ENCODE data around the gene MADD.
"Not testable (repeated sequence)": the region's sequence is repeated elsewhere in the genome, so short reads cannot be mapped to it uniquely, and the experiment has no call there.

The MADD gene

DNA sequence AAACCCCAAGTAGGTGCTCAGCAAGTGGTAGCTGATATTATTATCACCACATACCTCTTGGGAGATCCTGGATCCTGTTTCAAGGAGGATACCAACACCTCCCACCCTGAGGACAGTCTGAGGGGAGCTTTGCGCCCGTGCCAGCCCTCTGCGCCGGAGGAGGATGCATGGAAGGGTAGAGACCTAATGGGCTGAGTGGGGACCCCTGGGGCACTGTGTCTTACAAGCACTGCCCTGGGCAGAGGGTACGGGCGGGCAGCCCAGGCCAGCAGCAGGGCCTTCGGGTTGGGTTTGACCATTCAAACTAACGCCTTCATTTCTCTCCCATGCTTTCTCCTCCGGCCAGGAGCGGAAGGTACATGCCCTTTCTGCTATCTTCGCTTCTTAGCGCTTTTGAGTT lies 56.3 kb downstream of the MADD start:
- no peak for DNase-seq

DNA sequence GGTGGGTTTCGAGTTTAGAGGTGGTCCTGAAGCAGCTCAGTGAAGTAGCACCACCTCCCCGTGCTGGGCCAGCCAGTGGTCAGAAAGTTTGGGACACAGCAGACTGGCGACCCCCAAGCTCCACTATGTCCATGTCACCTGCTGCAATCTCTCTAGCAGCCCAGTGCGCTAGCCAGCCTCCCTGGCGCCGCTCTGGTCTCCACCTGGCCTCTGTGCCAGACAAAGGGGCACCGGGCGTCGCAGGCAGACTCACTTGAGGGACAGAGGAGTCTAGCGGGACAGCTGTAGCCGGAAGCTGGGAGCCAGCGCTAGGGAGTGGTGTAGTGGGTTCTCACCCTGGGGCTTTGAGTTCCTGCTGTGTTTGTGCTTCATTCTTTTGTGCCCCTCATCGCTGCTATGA lies 57.1 kb downstream of the MADD start:
- DNase-seq, result no peak

DNA sequence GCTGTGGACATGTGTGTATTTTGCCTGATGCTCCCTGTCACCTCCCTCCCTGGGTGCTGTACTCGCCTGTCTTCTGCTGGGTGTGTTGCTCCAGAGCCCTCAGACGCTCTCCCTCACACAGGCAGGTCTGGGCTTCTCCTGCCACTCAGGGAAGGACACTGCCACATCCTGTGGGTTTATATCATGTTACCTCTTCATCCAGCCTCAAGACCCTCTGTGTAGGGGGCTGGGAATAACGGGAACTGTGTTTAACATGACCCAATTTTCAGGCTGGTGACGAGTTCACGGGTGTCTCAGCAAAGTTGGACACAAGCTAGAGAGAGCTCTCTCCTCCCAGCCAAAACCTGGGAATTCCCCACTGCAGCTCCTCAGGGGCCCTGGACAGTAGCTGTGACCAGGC lies 58.0 kb downstream of the MADD start:
- no peak for DNase-seq

DNA sequence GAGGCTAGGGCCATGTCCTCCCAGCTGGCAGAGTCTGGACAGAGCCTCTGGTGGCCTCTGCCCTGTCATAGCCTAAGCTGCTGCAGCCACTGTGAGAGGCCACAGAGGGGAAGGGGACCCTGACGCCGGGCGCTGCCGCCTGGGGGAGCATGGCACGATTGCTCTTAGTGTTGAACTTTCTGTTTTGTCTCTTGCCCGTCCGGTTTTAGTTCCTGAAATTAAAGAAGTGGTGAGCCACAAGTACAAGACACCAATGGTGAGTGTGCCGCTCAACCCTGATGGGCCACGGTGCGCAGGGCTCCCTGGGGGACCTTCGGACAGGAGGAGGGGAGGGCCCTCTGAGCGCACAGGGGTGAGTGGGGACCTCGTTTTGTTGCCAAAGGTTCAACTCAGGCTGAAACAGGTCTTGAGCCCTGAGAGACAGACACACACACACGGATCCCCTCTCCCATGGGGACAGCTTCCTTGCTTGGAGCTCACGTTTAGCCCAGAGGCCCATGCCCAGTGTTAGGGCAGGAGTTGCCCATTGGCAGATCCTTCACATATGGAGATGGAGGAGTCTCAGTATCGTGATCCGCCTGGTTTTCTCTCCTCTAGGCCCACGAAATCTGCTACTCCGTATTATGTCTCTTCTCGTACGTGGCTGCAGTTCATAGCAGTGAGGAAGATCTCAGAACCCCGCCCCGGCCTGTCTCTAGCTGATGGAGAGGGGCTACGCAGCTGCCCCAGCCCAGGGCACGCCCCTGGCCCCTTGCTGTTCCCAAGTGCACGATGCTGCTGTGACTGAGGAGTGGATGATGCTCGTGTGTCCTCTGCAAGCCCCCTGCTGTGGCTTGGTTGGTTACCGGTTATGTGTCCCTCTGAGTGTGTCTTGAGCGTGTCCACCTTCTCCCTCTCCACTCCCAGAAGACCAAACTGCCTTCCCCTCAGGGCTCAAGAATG lies 58.8 kb downstream of the MADD start:
- no peak for DNase-seq

DNA sequence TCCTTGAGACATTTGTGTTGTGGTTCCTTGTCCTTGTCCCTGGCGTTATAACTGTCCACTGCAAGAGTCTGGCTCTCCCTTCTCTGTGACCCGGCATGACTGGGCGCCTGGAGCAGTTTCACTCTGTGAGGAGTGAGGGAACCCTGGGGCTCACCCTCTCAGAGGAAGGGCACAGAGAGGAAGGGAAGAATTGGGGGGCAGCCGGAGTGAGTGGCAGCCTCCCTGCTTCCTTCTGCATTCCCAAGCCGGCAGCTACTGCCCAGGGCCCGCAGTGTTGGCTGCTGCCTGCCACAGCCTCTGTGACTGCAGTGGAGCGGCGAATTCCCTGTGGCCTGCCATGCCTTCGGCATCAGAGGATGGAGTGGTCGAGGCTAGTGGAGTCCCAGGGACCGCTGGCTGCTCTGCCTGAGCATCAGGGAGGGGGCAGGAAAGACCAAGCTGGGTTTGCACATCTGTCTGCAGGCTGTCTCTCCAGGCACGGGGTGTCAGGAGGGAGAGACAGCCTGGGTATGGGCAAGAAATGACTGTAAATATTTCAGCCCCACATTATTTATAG lies 59.6 kb downstream of the MADD start:
- DNase-seq, result no peak

DNA sequence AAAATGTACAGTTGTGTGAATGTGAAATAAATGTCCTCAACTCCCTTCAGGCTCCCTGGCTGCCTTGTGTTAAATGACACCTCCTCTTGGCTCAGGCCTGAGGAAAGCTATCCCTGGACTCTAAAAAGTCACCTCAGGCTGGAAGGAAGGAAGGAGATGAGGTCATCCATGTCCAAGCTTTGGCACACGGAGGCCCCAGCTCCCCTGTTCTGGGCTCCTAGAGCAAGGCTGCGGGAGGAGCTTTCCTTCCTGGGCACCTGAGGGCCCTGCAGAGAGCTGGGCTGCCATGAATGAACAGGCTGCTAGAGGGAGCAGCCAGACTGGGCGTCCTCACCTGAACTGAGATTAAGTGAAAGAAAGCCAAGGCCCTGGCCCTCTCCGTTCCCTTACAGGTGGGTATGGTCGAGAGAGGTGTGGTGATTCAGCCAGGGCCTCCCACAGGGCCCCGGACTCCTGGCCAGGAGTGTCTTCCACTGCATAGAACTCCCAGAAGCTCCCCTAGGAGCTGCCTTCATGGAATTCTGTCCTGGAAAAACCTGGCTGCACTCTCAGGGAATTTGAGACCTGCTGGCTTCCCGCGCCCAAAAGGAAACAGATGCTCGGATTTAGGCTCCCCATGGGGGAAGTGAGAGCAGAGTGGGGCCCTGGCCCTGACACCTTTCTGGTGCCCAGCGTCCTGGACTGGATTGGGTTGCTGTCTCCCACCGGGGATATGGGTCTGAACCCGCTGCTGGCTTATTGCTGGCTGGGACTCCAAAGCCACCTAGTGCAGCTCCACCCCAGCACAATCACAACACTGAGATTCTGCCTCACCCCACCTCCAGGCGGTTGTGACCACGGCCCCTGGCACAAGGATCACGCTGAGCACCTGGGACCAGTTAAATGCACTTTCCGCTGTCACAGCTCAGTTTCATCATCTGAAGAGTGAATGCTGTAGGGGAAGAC lies 60.3 kb downstream of the MADD start:
- DNase-seq, result no peak

DNA sequence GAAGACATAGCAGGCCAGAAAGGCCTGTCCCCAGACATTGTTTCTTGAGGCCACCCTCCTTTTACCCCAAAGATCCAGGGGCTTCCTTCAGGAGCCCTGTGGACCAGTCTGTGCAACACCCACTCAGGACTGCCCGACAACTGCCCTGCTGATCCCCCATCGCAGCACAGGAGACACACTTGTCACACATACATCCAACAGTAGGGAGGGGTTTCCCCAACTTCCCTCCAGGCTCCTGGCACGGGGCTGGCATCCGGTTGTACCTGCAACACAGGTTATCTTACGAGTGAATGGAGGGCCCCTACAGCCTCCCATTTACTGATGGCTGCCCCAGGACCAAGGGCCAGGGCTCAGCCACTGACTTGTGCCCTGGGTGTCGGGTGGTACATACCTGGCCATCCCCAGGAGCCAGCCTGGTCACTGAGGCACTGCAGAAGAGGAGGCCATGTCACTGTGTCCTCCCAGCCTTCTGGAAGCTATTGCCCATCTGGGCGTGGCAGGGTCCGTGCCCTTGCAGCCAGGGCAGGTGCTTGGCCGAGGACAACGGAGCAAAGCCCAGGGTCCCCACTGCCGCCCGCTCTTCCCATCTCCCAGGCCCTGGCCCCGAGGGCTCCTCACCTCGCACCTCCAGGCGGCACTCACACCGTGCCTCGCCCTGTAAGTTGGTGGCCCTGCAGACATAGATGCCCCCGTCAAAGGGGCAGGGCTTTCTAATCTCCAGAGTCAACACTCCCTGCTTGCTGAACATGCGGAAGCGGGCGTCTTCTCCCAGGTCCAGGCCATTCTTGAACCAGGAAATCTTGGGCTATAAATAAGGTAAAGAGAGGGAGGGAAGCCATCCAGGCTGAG lies 61.7 kb downstream of the MADD start:
- DNase-seq, result no peak

DNA sequence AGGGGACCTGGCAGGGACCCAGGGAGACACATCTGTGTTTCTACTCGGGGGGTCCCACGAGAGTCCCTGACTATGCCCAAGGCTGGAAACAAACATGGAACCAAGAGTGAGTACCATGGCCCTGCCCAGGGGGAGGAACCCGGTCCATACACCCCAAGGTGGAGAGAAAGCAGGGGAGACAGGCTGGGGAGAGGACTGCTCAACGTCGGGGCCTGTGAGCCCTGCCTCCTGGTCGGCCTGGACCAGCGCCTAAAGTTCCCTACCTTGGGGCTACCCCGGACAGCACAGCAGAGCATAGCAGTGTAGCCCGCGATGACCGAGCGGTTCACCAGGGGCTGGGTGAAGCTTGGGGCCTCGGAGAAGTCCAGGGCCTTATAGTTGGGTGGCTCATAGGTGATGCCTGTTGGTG lies 62.4 kb downstream of the MADD start:
- DNase-seq, result no peak

DNA sequence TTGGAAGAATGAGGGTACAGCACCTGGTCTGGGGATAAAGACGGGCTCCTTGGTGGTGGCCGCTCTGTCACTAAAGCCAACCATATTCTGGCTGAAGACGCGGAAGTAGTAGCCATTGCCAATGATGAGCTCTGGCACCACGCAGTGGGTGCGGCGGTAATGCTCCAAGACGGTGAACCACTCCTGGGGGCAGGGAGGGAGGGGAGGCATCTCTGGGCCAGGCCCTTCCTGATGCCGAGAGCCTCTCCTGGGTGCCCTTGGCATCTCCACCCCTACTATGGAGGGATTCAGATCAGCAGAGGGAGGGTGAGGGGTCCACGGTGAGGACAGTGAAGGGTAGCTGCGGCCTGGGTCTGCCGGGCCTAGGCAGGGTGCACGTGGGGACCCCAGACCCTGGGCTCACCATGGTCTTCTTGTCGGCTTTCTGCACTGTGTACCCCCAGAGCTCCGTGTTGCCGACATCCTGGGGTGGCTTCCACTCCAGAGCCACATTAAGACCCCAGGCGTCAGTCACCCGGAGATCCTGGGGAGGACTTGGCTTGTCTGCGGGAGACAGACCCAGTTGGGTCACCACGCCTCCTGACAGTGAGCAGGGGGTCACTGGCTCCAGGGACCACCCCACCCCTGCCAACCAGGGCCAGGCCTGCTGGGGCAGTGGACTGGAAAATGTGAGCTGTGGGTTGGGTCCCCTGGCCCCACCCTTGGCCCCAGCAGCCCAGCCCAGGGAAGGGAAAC lies 63.0 kb downstream of the MADD start:
- no peak for DNase-seq

DNA sequence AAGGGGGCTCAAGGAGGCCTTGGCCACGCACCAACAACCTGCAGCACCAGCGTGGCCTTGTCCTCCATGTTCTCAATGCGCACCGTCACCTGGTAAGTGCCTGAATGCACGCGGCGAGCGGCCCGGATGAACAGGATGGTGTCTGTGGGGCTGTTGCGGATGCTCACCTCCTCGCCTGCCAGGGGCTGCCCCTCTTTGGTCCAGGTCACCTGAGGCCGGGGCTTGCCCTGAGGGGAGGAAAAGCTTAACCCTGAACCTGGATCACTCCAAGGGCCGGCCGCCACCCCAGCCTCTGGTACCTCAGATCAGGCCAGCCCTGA lies 63.6 kb downstream of the MADD start:
- no peak for DNase-seq

DNA sequence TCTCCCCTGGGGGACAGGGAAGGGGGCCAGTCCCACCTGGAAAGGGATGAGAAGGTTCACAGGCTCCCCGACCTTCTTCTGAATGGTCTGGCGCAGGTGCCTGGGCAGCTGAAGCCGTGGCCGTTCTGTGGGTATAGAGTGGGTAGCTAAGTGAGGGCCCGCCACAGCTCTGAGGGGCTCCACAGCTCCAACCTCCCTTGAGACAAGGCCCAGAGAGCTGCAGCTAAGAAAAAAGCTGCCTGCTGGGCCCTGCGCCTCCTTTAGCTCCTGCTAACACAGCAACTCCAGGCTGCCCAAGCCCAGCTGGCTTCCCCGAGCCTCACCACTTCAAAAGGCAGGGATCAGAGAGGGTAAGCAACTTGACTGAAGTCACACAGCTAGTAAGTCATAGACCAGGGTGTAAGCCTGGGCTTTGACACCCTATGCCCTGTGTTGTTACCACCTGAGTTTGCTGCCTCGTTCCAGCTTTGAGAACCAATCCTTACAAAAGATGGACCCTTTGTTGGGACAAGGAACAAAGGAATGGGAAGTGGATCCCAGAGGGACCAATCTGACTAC lies 64.0 kb downstream of the MADD start:
- DNase-seq, result no peak

DNA sequence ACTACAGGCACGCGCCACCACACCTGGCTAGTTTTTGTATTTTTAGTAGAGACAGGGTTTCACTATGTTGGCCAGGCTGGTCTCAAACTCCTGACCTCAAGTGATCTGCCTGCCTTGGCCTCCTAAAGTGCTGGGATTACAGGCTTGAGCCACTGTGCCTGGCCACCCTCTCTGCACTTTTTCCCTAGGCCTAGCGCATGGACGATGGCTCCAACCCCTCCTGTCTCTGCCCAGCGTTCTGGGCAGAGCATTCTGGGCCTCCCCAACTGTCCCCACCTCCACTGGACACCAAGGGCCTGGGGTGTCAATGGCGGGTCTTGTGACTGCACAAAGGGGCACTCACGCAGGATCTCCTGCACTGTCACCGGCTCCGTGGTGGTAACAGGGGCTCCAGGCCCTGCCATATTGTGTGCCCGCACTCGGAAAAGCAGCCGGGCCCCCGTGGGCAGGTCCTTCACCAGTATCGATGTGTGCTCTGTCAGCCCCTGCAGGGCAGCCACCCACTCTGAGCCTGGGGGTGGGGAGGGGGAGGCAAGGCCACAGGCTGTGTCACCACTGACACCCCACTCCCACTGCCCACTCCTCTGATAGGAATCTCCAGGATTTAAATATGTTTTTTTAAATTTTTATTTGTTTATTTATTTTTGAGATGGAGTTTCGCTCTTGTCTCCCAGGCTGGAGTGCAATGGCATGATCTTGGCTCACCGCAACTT lies 64.9 kb downstream of the MADD start:
- DNase-seq, result not testable (repeated sequence)

DNA sequence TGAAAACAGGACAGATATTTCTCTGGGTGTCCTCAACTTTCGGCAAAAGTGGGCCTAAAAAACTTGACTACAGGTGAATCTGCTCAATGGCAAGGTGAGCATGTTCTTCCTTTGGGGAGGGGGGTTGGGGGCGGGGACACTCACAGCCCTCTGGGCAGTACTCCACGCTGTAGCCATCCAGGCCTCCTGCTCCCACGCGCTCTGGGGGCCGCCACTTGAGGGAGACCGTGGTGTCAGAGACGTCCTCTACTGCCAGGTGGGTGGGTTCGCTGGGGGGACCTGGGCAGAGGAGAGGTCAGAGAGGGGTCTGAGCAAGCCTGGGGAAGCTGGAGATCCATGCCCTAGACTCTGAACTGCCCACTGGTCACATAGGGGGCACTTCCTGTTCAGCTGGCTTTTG lies 65.8 kb downstream of the MADD start:
- DNase-seq, result no peak

DNA sequence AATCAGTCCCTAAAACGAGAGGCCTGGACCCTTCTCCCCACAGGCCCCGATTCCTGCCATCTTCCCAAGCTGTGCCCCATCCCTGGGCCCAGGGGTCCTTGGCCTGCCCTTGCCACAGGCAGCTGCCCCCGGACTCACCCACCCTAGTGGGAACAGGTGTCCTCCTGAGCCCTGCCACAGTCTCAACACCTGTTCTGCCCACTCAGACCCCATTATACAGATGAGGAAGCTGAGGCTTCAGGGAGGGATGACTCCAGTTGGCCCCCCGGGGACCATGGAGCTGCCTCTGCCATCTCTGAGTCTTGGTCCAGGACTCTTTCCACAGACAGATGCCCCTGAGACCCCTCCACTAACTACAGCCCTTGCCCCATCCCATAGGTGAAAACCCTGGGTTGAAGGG lies 66.7 kb downstream of the MADD start:
- DNase-seq, result no peak

DNA sequence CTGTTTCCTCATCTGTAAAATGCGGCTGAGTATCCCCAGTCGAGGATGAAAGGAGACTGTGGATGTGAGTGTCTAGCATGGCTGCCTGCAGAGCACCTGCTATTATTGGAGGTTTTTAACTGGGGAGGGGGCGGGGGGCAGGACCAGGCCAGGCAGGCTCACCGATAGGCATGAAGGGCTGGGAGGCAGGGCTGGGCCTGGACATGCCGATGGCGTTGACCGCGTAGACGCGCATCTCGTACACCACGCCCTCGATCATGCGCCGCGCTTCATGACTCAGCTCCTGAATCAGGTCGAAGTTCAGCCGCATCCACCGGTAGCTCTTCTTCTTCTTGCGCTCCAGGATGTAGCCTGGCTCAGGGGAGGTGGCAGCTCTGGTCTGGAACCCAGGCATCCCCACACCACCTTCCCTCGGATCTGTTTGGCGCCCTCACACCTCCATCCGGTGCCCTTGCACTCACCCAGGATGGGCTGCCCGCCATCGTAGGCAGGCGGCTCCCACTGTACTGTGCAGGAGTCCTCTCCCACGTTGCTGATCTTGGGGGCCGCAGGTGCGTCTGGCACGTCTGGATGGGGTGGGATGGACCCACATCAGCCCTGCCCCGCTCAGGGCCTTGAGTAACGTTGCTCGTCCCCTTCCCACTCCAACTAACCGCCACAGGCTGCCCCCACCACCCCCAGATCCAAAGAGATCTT lies 67.4 kb downstream of the MADD start:
- no peak for DNase-seq

DNA sequence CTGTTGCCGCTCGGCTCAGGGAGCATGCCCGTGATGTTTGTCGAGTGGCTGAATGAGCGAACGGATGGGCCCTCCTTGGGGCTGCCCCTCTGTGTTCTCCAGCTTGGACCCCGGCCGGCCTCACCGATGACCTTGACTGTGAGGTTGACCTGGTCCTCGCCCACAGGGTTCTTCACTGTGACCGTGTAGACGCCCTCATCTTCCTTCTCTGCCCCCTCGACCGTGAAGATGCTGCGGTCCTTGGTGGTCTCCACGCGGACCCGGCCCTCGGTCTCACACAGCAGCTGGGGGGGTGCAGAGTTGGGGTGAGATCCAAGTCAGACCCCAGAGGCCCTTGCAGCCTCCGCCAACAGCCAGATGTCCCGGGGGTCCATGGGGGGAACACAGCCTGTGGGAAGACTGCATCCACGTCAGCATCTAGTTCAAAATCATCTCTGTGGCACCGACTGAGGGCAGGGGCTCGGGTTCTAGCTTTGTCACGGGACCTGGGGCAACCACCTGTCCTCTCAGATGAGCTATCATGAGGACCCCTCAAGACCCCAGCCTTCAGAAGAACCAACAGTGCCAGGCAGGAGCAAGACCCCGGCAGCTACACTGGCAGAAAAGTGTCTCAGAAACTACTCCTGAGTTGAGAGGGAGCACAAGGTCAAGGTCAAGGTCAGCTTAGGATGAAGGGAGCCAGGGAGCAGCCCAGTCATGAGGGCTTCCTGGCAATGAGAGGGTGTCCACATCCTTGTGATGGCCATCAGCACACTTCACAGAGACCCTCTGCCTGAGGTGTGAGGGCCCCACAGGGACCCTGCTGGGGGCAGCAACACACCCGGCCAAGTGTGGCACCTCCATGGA lies 68.7 kb downstream of the MADD start:
- no peak for DNase-seq

DNA sequence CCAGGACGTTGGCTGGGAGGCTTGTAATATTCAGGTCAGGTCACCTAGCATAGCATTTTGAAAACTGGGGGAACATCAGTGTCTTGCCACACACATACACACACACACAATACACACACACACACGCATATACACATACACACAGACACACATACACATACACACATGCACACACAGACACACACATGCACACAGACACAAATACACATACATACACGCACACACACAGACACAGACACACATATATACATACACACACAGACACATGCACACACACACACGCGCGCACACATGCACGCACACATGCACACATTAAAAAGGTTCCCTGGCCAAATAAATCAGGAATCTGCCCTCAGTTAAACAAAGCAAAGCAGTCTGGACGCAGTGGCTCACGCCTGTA lies 70.1 kb downstream of the MADD start:
- DNase-seq, result no peak

DNA sequence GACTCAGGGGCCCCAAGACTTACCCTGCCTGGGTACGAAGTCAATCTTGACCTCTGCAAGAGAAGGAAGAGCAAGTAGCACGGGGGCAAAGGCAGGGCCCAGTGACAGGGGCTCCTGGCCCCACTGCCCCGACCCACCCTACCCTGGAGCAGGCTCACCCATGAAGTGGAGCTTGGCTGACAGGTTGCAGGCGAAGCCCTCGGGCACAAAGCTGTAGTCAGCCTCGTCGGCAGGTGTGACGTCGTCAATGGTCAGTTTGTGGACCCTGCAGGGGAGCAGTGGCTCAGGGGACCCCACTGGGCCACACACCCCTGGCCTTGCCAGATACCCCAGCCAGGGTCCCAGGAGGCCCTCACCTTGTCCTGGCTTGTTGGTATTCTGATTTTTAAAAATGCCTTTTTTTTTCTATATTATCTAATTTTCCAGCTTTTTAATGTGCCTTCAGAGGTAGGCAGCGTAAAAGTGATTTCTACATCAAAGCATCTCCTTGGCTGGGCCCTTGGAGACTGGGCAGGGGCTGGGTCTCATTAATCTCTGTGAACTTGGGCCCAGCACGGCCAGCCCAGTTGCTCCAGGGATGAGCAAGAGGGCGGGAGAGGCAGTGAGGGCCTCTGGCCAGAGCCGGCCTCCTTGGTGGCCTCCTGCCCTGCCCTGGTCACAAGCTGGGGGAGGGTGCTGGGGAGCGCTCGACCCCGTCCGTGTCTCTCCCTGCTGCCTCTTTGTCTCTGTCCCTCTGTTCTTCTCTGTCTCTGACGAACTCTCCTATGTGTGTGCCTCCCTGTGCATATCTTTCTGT lies 71.2 kb downstream of the MADD start:
- no peak for DNase-seq
